OCI-LY7 (cell line): Measurements from ENCODE around the gene KLC3. TPM values are rescaled to one million over a fixed set of nuclear protein-coding genes. Genes with fewer than 3 reads are reported as not detected.
"Not testable (repeated sequence)": the region's sequence is repeated elsewhere in the genome, so short reads cannot be mapped to it uniquely, and the experiment has no call there.

Experiments
- BruUV-seq: library from RNA; stranded (reverse); fragments of 400-500 nt; replicated peaks from 2 replicates; lab custom pipeline; 2021; lab: Mats Ljungman, UMichigan
- CTCF ChIA-PET: fragments of 300-600 bp; sonication (Branson Sonifier 250); formaldehyde crosslinking; loops from one replicate; lab custom pipeline; 2022; ENCODE audit warnings: antibody characterized with exemption; ENCODE audit not compliant: unreplicated experiment; lab: Charles Lee
- POLR2A ChIA-PET: fragments of 300-600 bp; sonication (Branson Sonifier 250); formaldehyde crosslinking; loops from one replicate; lab custom pipeline; 2022; ENCODE audit warnings: antibody characterized with exemption; lab: Charles Lee
- DNase-seq: peaks from one replicate; pipeline ENCODE4 v3.0.0-alpha.2; 2015; ENCODE audit warnings: low spot score
- H2AFZ ChIP-seq: fragments of 200-600 bp; sonication (generic), shearing (Covaris generic); 2 replicates; pipeline ENCODE4 v1.6.1; 2014; ENCODE audit warnings: mild to moderate bottlenecking, antibody characterized with exemption, low read length, moderate library complexity
- H3K27ac ChIP-seq: fragments of 200-600 bp; sonication (generic); 2 replicates; pipeline ENCODE4 v1.5.1; 2014; ENCODE audit warnings: mixed run types, low read depth, mild to moderate bottlenecking, moderate library complexity, low read length, inconsistent platforms; ENCODE audit not compliant: poor library complexity, severe bottlenecking
- H3K36me3 ChIP-seq: fragments of 200-600 bp; sonication (generic); 2 replicates; pipeline ENCODE4 v1.6.1; 2014; ENCODE audit warnings: mild to moderate bottlenecking, antibody characterized with exemption, low read length, moderate library complexity, mixed read lengths; ENCODE audit not compliant: insufficient read depth
- H3K4me1 ChIP-seq: fragments of 200-600 bp; sonication (generic); 2 replicates; pipeline ENCODE4 v1.5.1; 2014; ENCODE audit warnings: mild to moderate bottlenecking, low read length; ENCODE audit not compliant: insufficient read depth, poor library complexity, severe bottlenecking
- H3K4me2 ChIP-seq: fragments of 200-600 bp; sonication (generic); 2 replicates; pipeline ENCODE4 v1.6.1; 2014; ENCODE audit warnings: mild to moderate bottlenecking, low read length
- H3K4me3 ChIP-seq: fragments of 200-600 bp; sonication (generic); 2 replicates; pipeline ENCODE4 v1.5.1; 2014; ENCODE audit warnings: mild to moderate bottlenecking, low read depth, low read length; ENCODE audit not compliant: poor library complexity, severe bottlenecking
- H3K79me2 ChIP-seq: fragments of 200-600 bp; sonication (generic); 2 replicates; pipeline ENCODE4 v1.6.1; 2016; ENCODE audit warnings: low read depth, mild to moderate bottlenecking, low read length, moderate library complexity, mixed read lengths; ENCODE audit not compliant: insufficient read depth
- H3K9me2 ChIP-seq: fragments of 200-600 bp; sonication (generic); 2 replicates; pipeline ENCODE4 v1.6.1; 2016; ENCODE audit warnings: mild to moderate bottlenecking, low read length, mixed read lengths; ENCODE audit not compliant: insufficient read depth
- H3K9me3 ChIP-seq: fragments of 200-600 bp; sonication (generic); 2 replicates; pipeline ENCODE4 v1.6.1; 2014; ENCODE audit warnings: mild to moderate bottlenecking, mixed run types, low read length, mixed read lengths
- H4K20me1 ChIP-seq: fragments of 200-600 bp; sonication (generic); 2 replicates; pipeline ENCODE4 v1.6.1; 2014; ENCODE audit warnings: mild to moderate bottlenecking, antibody characterized with exemption, low read length, moderate library complexity, mixed read lengths; ENCODE audit not compliant: insufficient read depth
- EZH2phosphoT487 ChIP-seq: fragments of 200-600 bp; sonication (generic); IDR thresholded peaks from 2 replicates; pipeline ENCODE4 v1.6.1; 2018; ENCODE audit warnings: low read depth, borderline replicate concordance, mild to moderate bottlenecking, mixed run types, antibody characterized with exemption, low read length, moderate library complexity, mixed read lengths
- intact Hi-C: fragments of 100-400 bp; cut with micrococcal nuclease; formaldehyde crosslinking; loops from one replicate; pipeline ENCODE4 v1.10.0; 2022; ENCODE audit not compliant: unreplicated experiment
- total RNA-seq, 2 experiments: library from RNA; depleted of rRNA in 1 of 2; stranded (reverse); fragments of >200 nt in 1 of 2; shearing (Covaris generic) in 1 of 2; gene quantifications; 2 replicates each; pipeline ENCODE4 v1.2.3, GENCODE V29; 2014 to 2022
- TF ChIP-seq, protein P1 (sequence below): fragments of 200-600 bp; sonication (generic); conservative IDR thresholded peaks from 2 replicates; pipeline ENCODE4 v1.5.1; 2014; ENCODE audit warnings: mild to moderate bottlenecking, antibody characterized with exemption, low read length, moderate library complexity, mixed read lengths

Gene KLC3
- total RNA-seq, 2 experiments from 2014 or later, result not detected

DNA sequence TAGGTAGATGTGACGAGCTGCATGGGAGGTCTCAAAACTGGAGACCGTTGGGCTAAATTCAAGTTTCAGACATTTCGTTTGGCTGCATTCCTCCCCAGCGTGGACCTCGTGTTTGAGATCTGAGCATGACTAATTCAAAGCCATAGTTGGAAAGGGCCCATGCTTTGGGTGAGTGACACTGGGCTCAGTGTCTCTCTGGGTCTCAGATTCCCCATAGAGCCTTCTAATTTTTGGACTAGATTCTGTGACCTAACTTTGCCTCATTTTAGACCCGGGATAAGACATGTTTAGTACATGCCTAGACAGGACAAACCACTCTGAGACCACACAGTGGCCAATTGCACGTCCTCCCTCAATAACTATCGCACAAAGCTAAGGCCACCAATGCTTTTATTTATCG, 34.5 kb upstream of the KLC3 start:
- H4K20me1 ChIP-seq, result no peaks in the 10 kb centered on the region
- ChIA-PET POLR2A (interaction anchor here (0.5 kb wide), 1 partner anchor 19 kb away, joined by 3 read pairs; no protein-coding TSS in a partner anchor), CTCF (no interaction called here)
- H3K9me3 ChIP-seq, result no peaks in the 10 kb centered on the region
- no TSS peak for BruUV-seq
- H3K79me2 ChIP-seq, result no peaks in the 10 kb centered on the region
- no peak overlapping the region for H3K27ac ChIP-seq
- no peak for DNase-seq
- H3K4me2 ChIP-seq, result no peak overlapping the region
- H3K9me2 ChIP-seq, result no peaks in the 10 kb centered on the region
- no peaks in the 10 kb centered on the region for H3K36me3 ChIP-seq
- TF ChIP-seq, protein P1, sequence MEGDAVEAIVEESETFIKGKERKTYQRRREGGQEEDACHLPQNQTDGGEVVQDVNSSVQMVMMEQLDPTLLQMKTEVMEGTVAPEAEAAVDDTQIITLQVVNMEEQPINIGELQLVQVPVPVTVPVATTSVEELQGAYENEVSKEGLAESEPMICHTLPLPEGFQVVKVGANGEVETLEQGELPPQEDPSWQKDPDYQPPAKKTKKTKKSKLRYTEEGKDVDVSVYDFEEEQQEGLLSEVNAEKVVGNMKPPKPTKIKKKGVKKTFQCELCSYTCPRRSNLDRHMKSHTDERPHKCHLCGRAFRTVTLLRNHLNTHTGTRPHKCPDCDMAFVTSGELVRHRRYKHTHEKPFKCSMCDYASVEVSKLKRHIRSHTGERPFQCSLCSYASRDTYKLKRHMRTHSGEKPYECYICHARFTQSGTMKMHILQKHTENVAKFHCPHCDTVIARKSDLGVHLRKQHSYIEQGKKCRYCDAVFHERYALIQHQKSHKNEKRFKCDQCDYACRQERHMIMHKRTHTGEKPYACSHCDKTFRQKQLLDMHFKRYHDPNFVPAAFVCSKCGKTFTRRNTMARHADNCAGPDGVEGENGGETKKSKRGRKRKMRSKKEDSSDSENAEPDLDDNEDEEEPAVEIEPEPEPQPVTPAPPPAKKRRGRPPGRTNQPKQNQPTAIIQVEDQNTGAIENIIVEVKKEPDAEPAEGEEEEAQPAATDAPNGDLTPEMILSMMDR, result no peak
- no peak for TF ChIP-seq EZH2phosphoT487
- H2AFZ ChIP-seq, result no peak overlapping the region
- no peak overlapping the region for H3K4me3 ChIP-seq
- intact Hi-C loops, result no loop called here
- peaks cover 4% of the 10 kb centered on the region for H3K4me1 ChIP-seq

DNA sequence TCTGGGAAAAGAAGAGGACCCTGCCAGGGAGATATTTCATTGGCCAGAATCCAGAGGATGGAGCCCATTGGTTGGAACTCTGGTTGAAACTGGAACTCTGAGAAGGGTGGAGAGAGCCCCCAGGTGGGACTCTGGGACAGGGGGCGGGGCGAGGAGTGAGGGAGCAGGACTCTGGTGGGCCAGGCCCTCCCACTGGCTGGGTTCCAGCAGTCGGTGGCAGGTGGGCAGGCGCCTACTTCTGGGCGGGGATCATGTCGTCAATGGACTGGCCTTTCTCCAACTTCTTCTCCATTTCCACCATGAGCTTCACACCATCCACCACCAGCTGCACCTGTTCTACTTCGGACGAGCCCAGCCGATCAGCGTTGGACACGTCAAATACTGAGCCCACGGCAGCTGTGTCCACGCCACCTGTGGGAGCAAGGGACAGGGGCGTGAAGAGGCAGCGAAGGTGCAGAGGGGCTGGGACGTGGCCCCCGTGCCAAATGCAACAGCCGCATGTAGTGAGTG, 34.0 kb upstream of the KLC3 start:
- Histone ChIP-seq H3K27ac (no peak overlapping the region), H2AFZ (no peak overlapping the region), H3K9me2 (no peaks in the 10 kb centered on the region), H3K4me2 (no peak overlapping the region), H3K9me3 (no peaks in the 10 kb centered on the region), H3K79me2 (no peaks in the 10 kb centered on the region), H3K4me3 (no peak overlapping the region), H4K20me1 (no peaks in the 10 kb centered on the region), H3K36me3 (no peaks in the 10 kb centered on the region), H3K4me1 (peaks cover 4% of the 10 kb centered on the region)
- ChIA-PET POLR2A (interaction anchor here (0.5 kb wide), 1 partner anchor 19 kb away, joined by 3 read pairs; no protein-coding TSS in a partner anchor), CTCF (no interaction called here)
- BruUV-seq, result no TSS peak
- intact Hi-C loops, result no loop called here
- DNase-seq, result no peak
- TF ChIP-seq, protein P1, result no peak
- TF ChIP-seq EZH2phosphoT487, result no peak

DNA sequence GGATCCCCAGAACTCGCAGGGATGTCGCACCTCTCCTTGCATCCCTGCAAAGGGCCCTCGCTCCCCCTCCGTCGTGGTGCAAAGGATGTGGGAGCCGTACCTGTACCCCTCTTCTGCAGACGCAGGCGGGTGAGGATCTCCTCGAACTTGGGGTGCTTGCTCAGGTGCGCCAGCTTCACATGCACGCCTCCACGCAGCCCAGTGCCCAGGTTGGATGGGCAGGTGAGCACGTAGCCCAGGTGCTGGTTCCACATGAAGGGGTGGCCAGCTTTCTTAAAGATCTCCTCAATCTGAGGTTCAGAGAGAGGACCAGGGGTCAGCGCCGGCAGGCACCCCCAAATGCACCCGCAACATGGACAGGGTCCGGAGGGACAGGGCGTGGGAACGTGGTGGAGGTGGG, 33.2 kb upstream of the KLC3 start:
- DNase-seq, result no peak
- Histone ChIP-seq H3K9me3 (no peaks in the 10 kb centered on the region), H3K4me2 (no peak overlapping the region), H3K79me2 (no peaks in the 10 kb centered on the region), H3K4me1 (peaks cover 4% of the 10 kb centered on the region), H2AFZ (no peak overlapping the region), H3K36me3 (no peaks in the 10 kb centered on the region), H3K9me2 (no peaks in the 10 kb centered on the region), H3K27ac (no peak overlapping the region), H3K4me3 (no peak overlapping the region), H4K20me1 (no peaks in the 10 kb centered on the region)
- POLR2A ChIA-PET, result no interaction called here
- CTCF ChIA-PET, result interaction anchor here (0.6 kb wide), 1 partner anchor 10 kb away, joined by 11 read pairs; no protein-coding TSS in a partner anchor
- BruUV-seq, result no TSS peak
- TF ChIP-seq EZH2phosphoT487, result no peak
- TF ChIP-seq, protein P1, result no peak
- intact Hi-C loops, result no loop called here

DNA sequence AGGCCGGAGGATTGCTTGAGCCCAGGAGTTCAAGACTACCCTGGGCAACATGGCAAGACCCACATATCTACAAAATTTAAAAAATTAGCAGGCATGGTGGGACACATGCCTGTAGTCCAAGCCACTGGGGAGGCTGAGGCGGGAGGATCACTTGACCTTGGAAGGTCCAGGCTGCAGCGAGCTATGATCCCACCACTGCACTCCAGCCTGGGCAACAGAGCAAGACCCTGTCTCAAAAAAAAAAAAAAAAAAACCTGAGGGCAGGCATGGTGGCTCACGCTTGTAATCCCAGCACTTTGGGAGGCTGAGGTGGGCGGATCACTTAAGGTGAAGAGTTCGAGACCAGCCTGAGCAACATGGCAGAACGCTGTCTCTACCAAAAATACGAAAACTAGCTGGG, 31.2 kb upstream of the KLC3 start:
- H3K4me3 ChIP-seq, DNase-seq, intact Hi-C loops, H3K9me2 ChIP-seq, H2AFZ ChIP-seq, H3K4me1 ChIP-seq, H4K20me1 ChIP-seq, BruUV-seq, H3K36me3 ChIP-seq, H3K79me2 ChIP-seq, CTCF ChIA-PET, H3K9me3 ChIP-seq, H3K4me2 ChIP-seq, H3K27ac ChIP-seq: not testable (repeated sequence)
- POLR2A ChIA-PET, result interaction anchor here (0.9 kb wide), 1 partner anchor 116 kb away, joined by 3 read pairs; no protein-coding TSS in a partner anchor
